ENCODE measurements around the gene DLGAP4. TPM values are rescaled to one million over a fixed set of nuclear protein-coding genes. Genes with fewer than 3 reads are reported as not detected.
A peak's percentile ranks its signal among the peaks of the same experiment; 100 is the strongest.

The DLGAP4 gene
- total RNA-seq, 1 donor from 2014 or later: 77.3 TPM

- Histone ChIP-seq H3K27me3 (no peaks in the 10 kb centered on the region), H3K9me3 (peaks cover 3% of the 10 kb centered on the region), H3K4me3 (no peak overlapping the region), H3K36me3 (no peaks in the 10 kb centered on the region), H3K27ac (no peak overlapping the region), H3K4me1 (no peaks in the 10 kb centered on the region)
- TF ChIP-seq CTCF (IDR thresholded peaks at IDR 0.05) (no peak), POLR2AphosphoS5 (IDR thresholded peaks at IDR 0.05; ENCODE audit: insufficient read depth in 1 of 2, low read depth in 1 of 2) (no peak), POLR2A (IDR thresholded peaks at IDR 0.05) (no peak)
- DNase-seq (ENCODE audit: extremely low spot score in 2 of 2): no peak
- intact Hi-C loops (cut with DNase I): no loop called here
Observed at GRCh38 chr20:36565520-36565919, 259.4 kb downstream of the DLGAP4 start.

DNA sequence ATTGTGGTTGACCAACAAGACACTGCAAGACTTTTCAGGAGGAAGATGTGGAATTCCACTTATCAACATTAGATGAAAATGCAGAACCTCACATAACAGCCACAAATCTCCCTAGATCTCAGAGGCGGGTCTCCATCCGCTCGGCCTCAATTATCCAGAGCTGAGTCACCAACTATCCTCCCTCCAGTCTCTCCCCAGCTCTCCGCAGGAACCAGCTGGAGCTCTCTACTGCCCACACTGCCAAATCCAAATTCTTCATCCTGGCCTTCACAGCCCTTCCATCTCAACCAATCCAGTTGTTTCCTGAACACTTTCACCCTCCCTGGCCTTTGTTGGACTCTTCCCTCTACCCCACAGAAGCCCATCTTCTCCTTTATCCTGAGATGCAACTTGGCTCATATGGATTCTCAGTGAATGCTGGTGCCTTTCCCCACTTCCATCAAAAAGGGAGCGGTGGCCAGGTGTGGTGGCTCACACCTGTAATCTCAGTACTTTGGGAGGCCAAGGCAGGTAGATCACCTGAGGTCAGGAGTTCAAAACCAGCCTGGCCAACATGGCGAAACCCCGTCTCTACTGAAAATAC, 263.8 kb downstream of the DLGAP4 start:
- Histone ChIP-seq H3K4me1 (peaks cover 15% of the 10 kb centered on the region), H3K9me3 (peaks cover 2% of the 10 kb centered on the region), H3K36me3 (no peaks in the 10 kb centered on the region), H3K27ac (no peak overlapping the region), H3K4me3 (no peak overlapping the region), H3K27me3 (no peaks in the 10 kb centered on the region)
- TF ChIP-seq CTCF (IDR thresholded peaks at IDR 0.05) (no peak), POLR2A (IDR thresholded peaks at IDR 0.05) (no peak), POLR2AphosphoS5 (IDR thresholded peaks at IDR 0.05; ENCODE audit: insufficient read depth in 1 of 2, low read depth in 1 of 2) (no peak)
- intact Hi-C loops (cut with DNase I): loop anchor here (10.0 kb wide), 1 partner anchor 295 kb away; a partner anchor contains a TSS
- DNase-seq (ENCODE audit: extremely low spot score in 2 of 2): no peak

- Histone ChIP-seq H3K4me1 (peaks cover 29% of the 10 kb centered on the region), H3K27ac (peak overlapping the region; percentile 98), H3K4me3 (no peak overlapping the region), H3K9me3 (no peaks in the 10 kb centered on the region), H3K27me3 (no peaks in the 10 kb centered on the region), H3K36me3 (no peaks in the 10 kb centered on the region)
- TF ChIP-seq POLR2AphosphoS5 (IDR thresholded peaks at IDR 0.05; ENCODE audit: insufficient read depth in 1 of 2, low read depth in 1 of 2) (no peak), POLR2A (IDR thresholded peaks at IDR 0.05) (no peak)
- DNase-seq (ENCODE audit: extremely low spot score in 2 of 2): no peak
- intact Hi-C loops (cut with DNase I): loop anchor here (2.0 to 10.0 kb wide), 2 partner anchors 21 to 293 kb away; a partner anchor contains a TSS
Observed at GRCh38 chr20:36571564-36572504, 265.7 kb downstream of the DLGAP4 start.

- no peak for TF ChIP-seq POLR2A (IDR thresholded peaks at IDR 0.05)
- no peak for TF ChIP-seq CTCF (IDR thresholded peaks at IDR 0.05)
- no peak for TF ChIP-seq POLR2AphosphoS5 (IDR thresholded peaks at IDR 0.05; ENCODE audit: insufficient read depth in 1 of 2, low read depth in 1 of 2)
- no peaks in the 10 kb centered on the region for H3K27me3 ChIP-seq
- H3K9me3 ChIP-seq: no peaks in the 10 kb centered on the region
- peak overlapping the region; percentile 98 for H3K27ac ChIP-seq
- intact Hi-C loops (cut with DNase I): loop anchor here (2.0 to 10.0 kb wide), 2 partner anchors 22 to 292 kb away; a partner anchor contains a TSS
- peaks cover 29% of the 10 kb centered on the region for H3K4me1 ChIP-seq
- no peak for DNase-seq (ENCODE audit: extremely low spot score in 2 of 2)
- H3K4me3 ChIP-seq: peak overlapping the region; percentile 61 to 83
- no peaks in the 10 kb centered on the region for H3K36me3 ChIP-seq
Observed at GRCh38 chr20:36572701-36573102, 266.6 kb downstream of the DLGAP4 start.

DNA sequence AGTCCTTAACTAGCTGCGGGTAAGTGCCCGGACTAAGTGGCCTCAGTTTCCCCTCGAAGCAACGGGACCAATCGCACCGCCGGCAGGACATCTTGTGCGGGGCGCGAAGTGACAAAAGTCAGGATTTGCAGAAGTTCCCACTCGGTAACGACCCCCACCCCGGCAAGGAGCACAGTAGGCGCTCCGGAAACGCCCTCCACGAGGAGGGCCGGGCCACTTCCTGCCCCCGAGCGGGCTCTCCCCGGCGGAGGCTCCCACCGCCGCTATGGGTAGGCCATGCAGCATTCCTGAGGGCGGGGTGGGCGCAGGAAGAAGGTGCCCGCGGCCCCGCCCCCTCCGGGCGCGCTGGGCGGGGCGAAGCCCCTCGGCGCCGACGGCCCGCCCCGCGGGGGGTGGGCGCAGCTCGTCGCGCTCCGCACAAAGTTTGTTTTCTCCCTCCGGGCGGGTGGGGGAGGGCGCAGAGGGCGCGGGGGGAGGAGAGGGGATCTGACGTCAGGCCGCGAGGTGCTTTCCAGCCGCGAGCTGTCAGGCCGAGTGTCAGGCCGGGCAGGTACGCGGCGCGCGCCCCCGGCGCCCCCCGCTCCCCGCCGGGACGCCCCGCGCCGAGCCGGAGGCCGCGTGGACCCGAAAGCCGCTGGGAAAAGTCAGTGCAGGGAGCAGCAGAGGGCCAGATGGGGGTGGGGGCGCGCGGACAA, 267.1 kb downstream of the DLGAP4 start, which contains the start of gene TGIF2:
Gene TGIF2, plus strand, starts transcription at position 495 of the 695 bp plus-strand sequence. CDS start 5,178 bp downstream, outside the sequence.
- H3K36me3 ChIP-seq: no peaks in the 10 kb centered on the region
- H3K4me3 ChIP-seq: peak within 1 kb of the TSS; percentile 61 to 83
- intact Hi-C loops (cut with DNase I): loop anchor here (2.0 to 10.0 kb wide), 2 partner anchors 22 to 292 kb away; a partner anchor contains a TSS
- H3K4me1 ChIP-seq: peaks cover 29% of the 10 kb centered on the region
- no peaks in the 10 kb centered on the region for H3K27me3 ChIP-seq
- no peaks in the 10 kb centered on the region for H3K9me3 ChIP-seq
- no peak for DNase-seq (ENCODE audit: extremely low spot score in 2 of 2)
- peak within 1 kb of the TSS; percentile 98 for H3K27ac ChIP-seq
- TF ChIP-seq POLR2AphosphoS5 (IDR thresholded peaks at IDR 0.05; ENCODE audit: insufficient read depth in 1 of 2, low read depth in 1 of 2): peak in 1 of 2 donors; percentile 83
- peak in 1 of 2 donors; percentile 63 for TF ChIP-seq POLR2A (IDR thresholded peaks at IDR 0.05)
- no peak for TF ChIP-seq CTCF (IDR thresholded peaks at IDR 0.05)
